ENCODE results near the gene MRM2. TPM values are rescaled to one million over a fixed set of nuclear protein-coding genes. Genes with fewer than 3 reads are reported as not detected.

The MRM2 gene
- total and polyA plus RNA-seq, 2 donors (not counting 1 experiment from before 2014, with no cell fraction given), result 14.9 to 19.3 TPM

GRCh38 chr7:2196381-2197378, 45.3 kb downstream of the MRM2 start:
- no peak overlapping the region for H3K4me3 ChIP-seq (replicated peaks in 1 of 4; ENCODE audit: control extremely low read depth in 1 of 4, insufficient read depth in 1 of 4, low read depth in 3 of 4, low read length in 4 of 4)
- no peak overlapping the region for H2AFZ ChIP-seq (ENCODE audit: low read length)
- H3K9me3 ChIP-seq (ENCODE audit: control insufficient read depth, insufficient read depth, low read depth, low read length), result no peaks in the 10 kb centered on the region
- no peak overlapping the region for H3K4me2 ChIP-seq (ENCODE audit: extremely low read depth, insufficient read depth, low read length)
- peaks cover 5% of the 10 kb centered on the region for H3K36me3 ChIP-seq (ENCODE audit: control insufficient read depth, insufficient read depth, low read length)
- H3K27me3 ChIP-seq (ENCODE audit: control insufficient read depth, insufficient read depth, low read length), result no peaks in the 10 kb centered on the region
- H3K27ac ChIP-seq (ENCODE audit: insufficient read depth, low read length), result no peak overlapping the region
- no peaks in the 10 kb centered on the region for H3K79me2 ChIP-seq (ENCODE audit: control insufficient read depth, insufficient read depth, low read length)
- H3K9ac ChIP-seq (ENCODE audit: insufficient read depth, low read length), result no peak overlapping the region
- no peaks in the 10 kb centered on the region for H4K20me1 ChIP-seq (ENCODE audit: control insufficient read depth, extremely low read depth, insufficient read depth, low read length)
- H3K4me1 ChIP-seq (ENCODE audit: control insufficient read depth, extremely low read depth, insufficient read depth, low read length), result no peaks in the 10 kb centered on the region
- no peak for DNase-seq (ENCODE audit: low read depth in 2 of 2)
- TF ChIP-seq EZH2 (IDR thresholded peaks at IDR 0.05; ENCODE audit: low read length, missing control alignments) (no peak), CTCF (conservative IDR thresholded peaks at IDR 0.05 in 1 of 2, IDR thresholded peaks at IDR 0.05 in 1 of 2; ENCODE audit: low read depth in 1 of 2, low read length in 2 of 2) (no peak)

- H3K4me2 ChIP-seq (ENCODE audit: extremely low read depth, insufficient read depth, low read length), result no peak overlapping the region
- TF ChIP-seq CTCF (conservative IDR thresholded peaks at IDR 0.05 in 1 of 2, IDR thresholded peaks at IDR 0.05 in 1 of 2; ENCODE audit: low read depth in 1 of 2, low read length in 2 of 2), result no peak
- no peak for TF ChIP-seq EZH2 (IDR thresholded peaks at IDR 0.05; ENCODE audit: low read length, missing control alignments)
These were observed 46.4 kb downstream of the MRM2 start for GRCh38 chr7:2195400-2196246.

More at GRCh38 chr7:2195400-2196246, 46.4 kb downstream of the MRM2 start:
- Histone ChIP-seq H3K9me3 (ENCODE audit: control insufficient read depth, insufficient read depth, low read depth, low read length) (no peaks in the 10 kb centered on the region), H3K79me2 (ENCODE audit: control insufficient read depth, insufficient read depth, low read length) (no peaks in the 10 kb centered on the region), H3K36me3 (ENCODE audit: control insufficient read depth, insufficient read depth, low read length) (peaks cover 5% of the 10 kb centered on the region), H3K27me3 (ENCODE audit: control insufficient read depth, insufficient read depth, low read length) (no peaks in the 10 kb centered on the region), H3K4me3 (replicated peaks in 1 of 4; ENCODE audit: control extremely low read depth in 1 of 4, insufficient read depth in 1 of 4, low read depth in 3 of 4, low read length in 4 of 4) (no peak overlapping the region), H3K27ac (ENCODE audit: insufficient read depth, low read length) (no peak overlapping the region), H3K4me1 (ENCODE audit: control insufficient read depth, extremely low read depth, insufficient read depth, low read length) (no peaks in the 10 kb centered on the region), H3K9ac (ENCODE audit: insufficient read depth, low read length) (no peak overlapping the region), H4K20me1 (ENCODE audit: control insufficient read depth, extremely low read depth, insufficient read depth, low read length) (no peaks in the 10 kb centered on the region), H2AFZ (ENCODE audit: low read length) (no peak overlapping the region)
- DNase-seq (ENCODE audit: low read depth in 2 of 2), result no peak
